Cerebellar cortex (tissue), 1 donor: ENCODE measurements around the gene TGFBR1.

Experiments
- DNase-seq: peaks from one replicate; pipeline ENCODE4 v3.0.0-alpha.2; 2015; ENCODE audit warnings: low spot score

The TGFBR1 gene

DNA sequence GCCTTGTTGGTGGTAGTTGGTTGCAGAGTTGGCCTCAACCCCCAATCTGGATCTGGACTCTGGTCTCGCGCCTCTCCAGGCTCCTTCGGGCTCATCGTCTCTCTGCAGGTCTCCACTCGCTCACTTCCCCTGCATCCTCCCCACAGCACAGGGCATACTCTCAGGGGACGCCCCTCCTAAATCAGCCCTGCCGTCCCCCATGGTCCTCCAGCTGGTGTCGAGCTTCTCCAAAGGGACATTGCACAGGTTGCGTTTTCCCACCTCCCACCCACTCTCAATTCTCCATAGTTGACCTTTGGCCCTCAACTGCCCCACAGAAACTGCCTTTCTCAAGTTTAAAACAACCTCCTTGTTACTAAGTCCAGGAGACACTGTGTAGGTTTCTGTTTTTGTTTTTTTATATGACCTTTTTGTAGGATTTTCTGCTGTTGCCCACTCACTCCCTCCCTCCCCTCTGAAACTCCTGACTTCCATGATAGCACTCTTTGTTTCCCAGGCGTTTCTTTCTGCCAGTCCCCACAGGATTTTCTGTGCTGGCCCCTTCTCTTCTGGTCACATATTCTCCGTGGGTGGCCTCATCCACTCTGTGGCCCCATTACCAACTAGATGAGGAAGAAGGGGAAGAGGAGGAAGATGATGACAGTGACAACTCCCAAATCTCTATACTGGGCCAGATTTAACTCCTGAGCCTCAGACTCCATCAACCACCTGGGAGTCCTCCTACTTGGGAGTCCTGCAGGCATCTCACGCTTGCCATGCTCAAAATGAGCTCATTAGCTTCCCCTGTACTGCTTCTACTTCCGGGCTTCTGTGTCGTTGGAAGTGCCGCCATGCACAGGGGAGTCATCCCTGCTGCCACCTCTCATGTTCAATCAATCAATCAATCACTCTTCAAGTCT lies 66.6 kb downstream of the TGFBR1 start:
- no peak for DNase-seq

DNA sequence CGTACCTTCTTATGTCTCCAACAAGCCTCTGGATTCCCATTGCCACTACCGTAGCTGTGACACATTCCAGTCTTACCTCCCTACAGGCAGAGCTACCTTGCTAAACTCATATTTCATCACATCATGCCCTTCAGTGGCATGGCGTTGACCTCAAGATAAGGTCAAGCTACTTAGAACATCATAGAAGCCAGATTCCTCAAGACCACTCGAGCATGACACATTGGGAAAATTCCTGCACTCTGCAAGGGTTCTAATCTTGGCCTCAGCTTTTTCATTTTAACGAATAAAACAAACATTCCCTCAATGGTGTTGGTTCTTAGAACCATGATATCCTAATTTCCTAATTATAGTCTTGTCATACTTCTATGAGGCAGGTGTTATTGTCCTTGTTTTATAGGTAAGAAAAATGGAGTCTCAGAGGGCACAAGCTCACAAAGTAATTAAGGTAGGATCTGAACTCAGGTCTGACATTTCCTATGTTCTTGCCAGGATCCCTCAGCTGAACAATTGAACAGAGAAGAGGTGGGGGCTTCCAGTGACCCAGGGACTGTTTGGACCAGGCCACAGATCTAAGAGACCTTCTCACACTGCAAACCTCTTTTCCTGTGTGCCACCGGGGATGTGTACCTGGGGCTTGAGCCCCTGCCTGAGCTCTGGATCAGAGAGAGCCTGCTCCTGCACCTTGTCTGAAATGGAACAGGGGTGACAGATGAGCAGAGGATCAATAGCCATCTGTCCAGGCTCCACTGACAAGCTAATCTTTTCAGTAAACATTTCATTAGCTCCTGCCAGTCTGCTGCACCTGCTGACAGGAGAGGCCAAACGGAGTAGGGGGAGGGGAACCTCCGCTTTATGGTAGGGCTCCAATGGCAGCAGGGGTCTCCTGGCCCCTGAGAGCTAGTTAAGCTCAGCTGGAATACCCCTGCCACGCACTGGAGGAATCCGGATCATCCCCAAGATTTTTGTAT lies 67.5 kb downstream of the TGFBR1 start:
- DNase-seq: no peak

DNA sequence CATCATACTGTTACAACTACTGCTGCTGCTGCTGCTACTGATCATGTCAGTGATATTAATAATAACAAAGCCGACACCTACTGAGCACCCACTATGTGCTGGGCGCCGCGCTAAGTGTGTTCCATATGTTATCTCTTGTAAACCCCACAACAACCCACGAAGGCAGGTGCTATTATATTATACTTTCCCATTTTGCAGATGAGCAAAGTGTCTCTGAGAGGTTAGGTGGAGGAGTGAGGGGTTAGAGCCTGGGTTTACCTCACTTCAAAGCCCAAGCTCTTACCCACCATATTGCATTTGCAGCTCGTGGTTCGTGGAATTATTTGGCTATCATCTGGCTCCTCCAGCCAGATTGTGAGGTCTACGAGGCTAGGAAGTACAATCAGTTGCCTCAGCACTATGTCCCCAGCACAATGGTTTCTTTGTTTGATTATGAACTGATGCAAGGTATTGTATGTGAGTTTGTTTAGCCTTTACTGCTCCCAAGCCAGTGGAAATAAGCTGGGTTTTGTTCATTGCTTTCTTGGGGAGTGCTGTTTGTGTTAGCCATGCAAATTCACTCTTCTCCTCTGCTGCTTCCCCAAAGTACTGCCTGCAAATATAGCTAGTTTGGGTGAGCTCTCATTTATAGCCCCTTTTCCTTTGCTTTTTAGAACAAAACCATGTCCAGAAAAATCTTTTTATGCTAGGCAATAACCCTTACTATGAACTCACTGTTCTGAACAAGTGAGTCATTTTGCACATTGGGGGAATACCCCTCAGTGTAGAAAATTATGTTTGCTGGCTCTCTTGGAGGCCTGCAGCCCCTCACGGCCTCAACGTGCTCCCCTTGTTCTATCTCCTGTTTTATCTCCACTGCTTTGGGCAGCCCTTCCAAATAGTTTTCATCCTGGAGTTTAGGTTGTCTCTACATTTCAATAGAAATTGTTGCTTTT lies 68.9 kb downstream of the TGFBR1 start:
- DNase-seq: no peak

- DNase-seq: no peak
Measured at GRCh38 chr9:99176527-99177013, 71.7 kb downstream of the TGFBR1 start.

- no peak for DNase-seq
Measured at GRCh38 chr9:99177576-99178366, 72.9 kb downstream of the TGFBR1 start.

DNA sequence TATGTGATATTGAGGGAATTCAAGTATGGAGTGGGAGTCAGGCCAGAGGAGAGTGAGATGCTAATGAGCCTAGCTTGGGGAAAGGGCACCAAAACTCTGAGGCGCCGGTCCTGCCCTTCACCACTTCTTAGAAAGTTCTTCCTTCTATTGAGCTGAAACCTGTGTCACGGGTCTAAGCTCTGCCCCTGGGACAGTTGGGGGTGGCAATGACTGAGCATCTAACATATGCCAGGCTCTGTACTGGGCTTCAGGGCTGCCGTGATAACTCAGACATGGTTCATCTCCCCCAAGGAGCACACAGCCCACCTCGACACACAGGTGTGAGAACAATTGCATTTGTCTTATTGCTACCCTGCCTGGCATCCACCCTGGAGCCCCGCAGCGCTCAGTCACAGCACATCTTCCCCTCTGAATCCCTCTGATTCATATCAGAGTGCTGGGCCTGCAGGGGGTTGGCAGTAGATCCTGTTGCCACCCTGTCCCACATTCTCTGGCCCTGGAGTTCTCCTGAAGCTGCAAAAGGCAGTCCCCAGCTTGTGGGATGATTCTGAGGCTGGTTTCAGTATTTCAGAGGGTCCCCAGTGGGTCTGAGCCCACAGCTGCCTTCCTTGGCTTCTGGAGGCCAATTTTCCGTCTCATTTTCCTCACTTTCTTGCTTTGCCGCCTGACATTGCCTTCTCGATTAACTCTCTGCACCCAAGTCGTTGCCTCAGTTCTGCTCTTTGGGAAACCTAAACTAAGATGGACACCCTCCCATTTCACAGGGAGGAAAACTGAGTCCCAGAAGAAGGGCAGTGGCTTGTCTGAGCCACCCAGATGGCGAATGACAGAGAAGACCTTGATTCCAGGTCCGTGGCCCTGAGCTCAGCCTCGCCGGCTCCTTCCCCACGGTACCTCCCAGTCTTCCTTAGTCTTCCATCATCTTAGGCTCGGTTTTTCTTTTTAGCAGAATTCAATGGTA lies 74.3 kb downstream of the TGFBR1 start:
- no peak for DNase-seq

DNA sequence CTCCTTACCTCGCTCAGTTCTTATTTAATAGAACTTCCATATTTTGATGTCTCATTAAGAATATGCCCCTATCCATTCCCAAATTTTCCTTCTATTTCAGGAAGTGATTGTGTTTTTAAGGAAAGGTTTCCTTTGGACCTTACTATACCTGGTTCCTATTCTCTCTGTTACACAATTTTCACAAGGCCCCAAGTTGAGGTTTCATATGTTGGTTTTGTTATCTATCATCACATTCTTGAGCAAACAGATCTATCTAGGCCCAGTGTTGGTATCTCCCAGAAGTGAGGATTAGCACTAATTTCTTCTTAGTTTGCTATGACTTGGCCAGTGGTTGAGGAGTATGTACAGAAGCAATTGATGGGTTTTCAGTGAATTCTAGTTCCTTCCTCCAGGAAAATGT lies 75.3 kb downstream of the TGFBR1 start:
- DNase-seq: no peak

DNA sequence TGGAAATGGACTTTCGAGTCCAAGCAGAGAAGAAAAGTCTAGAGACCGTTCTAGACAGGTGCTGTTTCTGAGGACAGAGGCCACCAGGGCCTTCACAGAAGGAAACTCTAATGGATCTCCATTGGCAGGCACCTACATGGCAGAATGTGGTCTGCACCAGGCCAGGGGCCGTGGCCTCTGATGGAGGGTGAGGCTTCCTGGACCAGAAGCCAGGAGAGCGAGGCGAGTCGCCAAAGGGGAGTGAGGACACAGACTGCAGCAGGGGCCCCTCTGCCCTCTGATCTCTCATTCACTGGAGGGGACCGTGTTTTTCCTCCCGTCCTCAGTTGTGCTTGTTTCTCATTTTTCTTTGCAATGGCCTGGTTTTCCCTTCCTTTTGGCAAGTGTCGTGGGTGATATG lies 75.7 kb downstream of the TGFBR1 start:
- DNase-seq: no peak

DNA sequence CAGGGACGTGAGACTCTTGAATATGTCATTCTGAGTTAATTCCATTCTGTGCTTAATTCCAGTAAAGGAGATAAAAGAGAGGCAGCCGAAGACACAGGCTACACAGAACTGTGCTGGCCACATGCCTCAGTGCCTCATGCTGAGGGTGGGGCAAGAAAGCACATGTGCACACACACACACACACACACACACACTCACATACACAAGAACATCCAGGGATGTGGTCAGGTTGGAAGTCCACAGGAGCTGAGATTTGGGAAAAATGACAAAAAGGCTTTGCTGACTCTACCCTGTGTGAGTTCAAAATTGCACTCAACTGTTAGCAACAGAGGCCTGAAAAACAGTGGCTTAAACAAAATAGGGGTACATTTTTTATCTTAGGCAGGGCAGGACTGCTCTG lies 76.3 kb downstream of the TGFBR1 start:
- DNase-seq: no peak

GRCh38 chr9:99181621-99182020 lies 76.7 kb downstream of the TGFBR1 start:
- DNase-seq: no peak

GRCh38 chr9:99182356-99182755 lies 77.4 kb downstream of the TGFBR1 start:
- DNase-seq: no peak

DNA sequence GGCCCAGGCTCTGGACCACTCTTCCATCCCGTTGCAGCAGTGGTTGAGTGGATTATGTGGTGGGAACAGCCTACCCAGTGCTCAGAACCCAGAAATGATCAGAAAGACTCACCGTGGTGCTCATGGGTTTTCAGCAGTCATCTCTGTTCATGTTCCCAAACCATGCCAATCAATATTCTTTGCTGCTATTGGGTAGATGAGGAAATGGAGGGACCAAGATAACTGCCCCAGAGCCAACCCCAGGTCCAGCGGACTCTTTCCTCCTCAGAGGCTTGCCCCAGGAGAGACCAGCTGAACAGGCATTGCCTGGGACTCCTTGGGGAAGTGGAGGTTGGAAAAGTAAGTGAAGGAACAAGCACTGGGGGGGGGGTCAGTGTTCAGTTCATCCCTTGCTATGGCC lies 78.7 kb downstream of the TGFBR1 start:
- DNase-seq: no peak

DNA sequence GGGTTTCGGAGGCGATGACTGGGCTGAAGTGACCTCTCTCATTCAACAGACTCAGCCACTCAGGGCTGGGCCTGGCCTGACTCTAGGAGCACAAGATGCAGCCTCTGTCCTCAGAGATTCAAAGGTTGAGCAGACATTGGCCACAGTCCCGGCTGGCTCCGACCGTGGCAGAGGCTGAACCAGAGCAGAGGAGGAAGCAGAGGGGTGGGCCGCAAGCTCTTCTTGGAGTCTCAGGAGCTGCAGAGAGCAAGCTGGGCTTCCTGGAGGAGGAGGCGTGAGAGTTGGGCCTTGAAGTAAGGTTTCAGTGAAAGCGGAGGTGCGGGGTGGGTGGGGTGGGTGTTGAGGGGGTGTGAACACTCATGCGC lies 79.2 kb downstream of the TGFBR1 start:
- no peak for DNase-seq

DNA sequence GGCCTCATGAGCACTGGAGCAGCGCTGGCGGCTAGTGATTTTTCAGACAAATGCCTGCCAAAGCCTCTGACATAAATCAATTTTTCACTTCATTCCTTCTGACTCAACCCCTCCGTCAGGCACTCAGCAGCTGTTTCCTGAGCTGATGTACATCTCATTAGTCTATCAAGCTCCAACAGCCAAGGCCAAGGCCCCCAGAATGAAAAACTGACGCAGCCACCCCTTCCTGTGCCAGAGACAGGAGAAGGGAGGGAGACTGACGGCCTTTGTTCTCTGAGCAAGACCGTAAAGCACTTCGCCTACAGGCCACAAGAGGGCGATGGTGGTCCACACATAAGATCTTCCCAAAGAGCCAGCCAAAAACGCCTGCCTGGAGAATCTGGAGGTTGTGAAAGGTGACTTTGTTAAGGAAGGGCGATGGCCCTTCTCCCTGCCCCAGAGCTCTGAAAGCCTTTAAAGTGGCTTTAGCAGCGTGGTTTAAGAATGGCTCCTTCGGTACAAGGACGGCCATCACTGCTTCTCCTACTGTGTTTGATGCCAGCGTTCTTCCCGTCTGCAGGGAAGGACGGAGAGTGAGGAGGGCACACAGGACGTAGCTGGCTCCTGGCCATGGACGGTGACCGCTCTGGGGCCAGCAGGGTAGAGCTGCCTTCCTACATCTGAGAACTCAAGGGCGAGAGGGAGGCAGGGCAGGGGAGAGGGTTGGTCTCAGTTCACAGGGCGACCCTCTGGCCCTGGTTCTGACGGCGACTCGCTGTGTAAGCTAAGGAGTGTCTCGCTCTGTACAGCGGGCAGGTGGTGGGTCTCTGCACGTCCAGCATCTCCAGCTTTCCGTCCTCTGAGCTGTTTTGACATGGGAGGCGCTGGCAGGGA lies 79.8 kb downstream of the TGFBR1 start:
- DNase-seq: peak; percentile 95

DNA sequence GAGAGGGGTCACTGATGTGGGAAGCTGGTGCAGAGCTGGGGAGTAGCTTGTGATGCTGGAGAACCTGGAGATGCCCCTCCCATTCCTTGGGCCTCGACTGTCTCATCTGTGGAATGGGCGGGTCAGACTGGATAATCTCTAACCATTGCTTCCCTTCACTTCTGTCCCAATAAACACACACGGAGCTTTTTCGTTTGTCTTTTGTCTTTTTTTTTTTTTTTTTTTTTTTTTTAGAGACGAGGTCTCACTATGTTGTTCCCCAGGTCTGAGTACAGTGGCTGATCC lies 80.4 kb downstream of the TGFBR1 start:
- DNase-seq: no peak

DNA sequence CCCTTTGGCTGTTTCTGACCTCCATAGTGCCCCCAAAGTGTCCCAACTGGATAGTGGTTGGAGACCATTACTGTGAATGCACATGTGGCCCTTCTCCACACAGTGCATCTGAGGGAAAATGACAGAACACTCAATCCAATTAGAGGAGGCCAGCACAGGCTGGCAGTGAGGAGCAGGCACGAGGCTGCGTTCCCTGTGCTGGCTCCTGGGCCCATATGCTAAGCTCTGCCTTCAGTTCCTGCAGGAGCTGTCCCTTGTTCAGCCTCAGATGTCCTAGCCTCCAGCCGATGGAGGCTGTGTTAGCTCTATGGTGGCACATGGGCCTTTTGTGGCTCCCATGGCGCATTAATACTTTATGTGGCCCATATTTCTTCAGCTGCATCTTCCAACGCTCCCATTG lies 81.0 kb downstream of the TGFBR1 start:
- DNase-seq: peak; percentile 58

GRCh38 chr9:99187311-99187710 lies 82.4 kb downstream of the TGFBR1 start:
- DNase-seq: no peak

DNA sequence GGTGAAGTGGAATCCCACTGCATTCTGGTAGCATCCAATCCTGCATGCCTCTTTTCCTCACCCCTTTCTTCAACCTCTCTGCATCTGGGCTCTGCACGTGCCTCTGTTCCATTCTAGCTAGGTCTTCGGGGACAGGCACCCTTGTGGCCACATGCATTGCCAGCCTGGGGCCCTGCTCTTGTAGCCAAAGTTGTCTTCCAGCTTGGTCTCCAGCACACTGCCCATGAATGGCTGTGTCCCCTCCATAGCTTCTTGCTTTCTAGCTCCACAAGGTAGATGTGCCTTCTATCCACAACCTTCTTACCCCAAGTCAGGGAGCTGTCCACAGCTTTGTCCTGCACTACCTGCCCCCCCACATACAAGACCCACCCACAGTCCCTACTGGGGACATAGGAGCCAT lies 84.3 kb downstream of the TGFBR1 start:
- DNase-seq: no peak
